HCT116 (cell line): ENCODE data around the gene TNFRSF25. TPM values are rescaled to one million over a fixed set of nuclear protein-coding genes. Genes with fewer than 3 reads are reported as not detected.

ENCODE experiments used
- ATAC-seq: fragments of 200-7000 bp; cut with Tn5 transposase; 2 replicates; pipeline ENCODE4 v1.9.1; 2020; ENCODE audit warnings: mild to moderate bottlenecking, moderate library complexity
- BruUV-seq: library from RNA; stranded (reverse); fragments of 400-500 nt; replicated peaks from 2 replicates; lab custom pipeline; 2021; lab: Mats Ljungman, UMichigan
- CTCF ChIA-PET: fragments of 300-600 bp; sonication (Branson Sonifier 250); formaldehyde crosslinking; loops from one replicate; lab custom pipeline; 2021; ENCODE audit warnings: antibody characterized with exemption; lab: Charles Lee
- POLR2A ChIA-PET: fragments of 300-600, 350-600 bp; sonication (Branson Sonifier 250); formaldehyde crosslinking; loops from one replicate; lab custom pipeline; 2021; ENCODE audit warnings: antibody characterized with exemption; lab: Charles Lee
- RAD21 ChIA-PET, 2 experiments: fragments of 300-600 bp; sonication (Branson Sonifier 250); formaldehyde crosslinking; loops; one replicate each; lab custom pipeline; 2023; ENCODE audit warnings: low total read pairs in 2 of 2; ENCODE audit not compliant: uncharacterized antibody in 2 of 2, unreplicated experiment in 2 of 2, low non-redundant PET in 1 of 2; lab: Charles Lee
- DNase-seq: peaks from one replicate; pipeline ENCODE4 v3.0.0-alpha.2; 2010; ENCODE audit warnings: low read depth, low spot score
- H2AFZ ChIP-seq: fragments of 200-600 bp; shearing (Covaris generic), sonication (generic); 2 replicates; pipeline ENCODE4 v1.6.1; 2017; ENCODE audit warnings: low read depth, mixed run types, mixed read lengths, antibody characterized with exemption, low read length; ENCODE audit not compliant: poor library complexity, severe bottlenecking
- H3K27ac ChIP-seq: 2 replicates; pipeline ENCODE4 v1.5.1; 2012; ENCODE audit warnings: low read depth, low read length
- H3K27me3 ChIP-seq: fragments of 200-600 bp; sonication (generic); 2 replicates; pipeline ENCODE4 v1.6.1; 2016; ENCODE audit warnings: mixed run types, low read length, mixed read lengths; ENCODE audit not compliant: insufficient read depth
- H3K36me3 ChIP-seq, 2 experiments: fragments of 200-500 bp in 1 of 2; fragments of 200-600 bp in 1 of 2; sonication (Bioruptor generic) in 1 of 2; sonication (generic) in 1 of 2; 2 replicates each; pipeline versions ENCODE4 v1.5.1 to v1.6.1; 2014 to 2016; ENCODE audit warnings: low read length in 2 of 2, inconsistent platforms in 1 of 2, mixed read lengths in 1 of 2, mixed run types in 1 of 2; ENCODE audit not compliant: insufficient read depth in 2 of 2, control insufficient read depth in 1 of 2
- H3K4me1 ChIP-seq, 2 experiments: fragments of 200-600 bp in 1 of 2; sonication (generic) in 1 of 2; 2 replicates each; pipeline versions ENCODE4 v1.5.1 to v1.6.1; 2012 to 2017; ENCODE audit warnings: low read length in 2 of 2, inconsistent platforms in 1 of 2, mild to moderate bottlenecking in 1 of 2, mixed read lengths in 1 of 2, mixed run types in 1 of 2, moderate library complexity in 1 of 2; ENCODE audit not compliant: insufficient read depth in 2 of 2, control insufficient read depth in 1 of 2
- H3K4me2 ChIP-seq: fragments of 200-600 bp; sonication (generic); 2 replicates; pipeline ENCODE4 v1.6.1; 2017; ENCODE audit warnings: mixed run types, low read length, mixed read lengths
- H3K4me3 ChIP-seq, 2 experiments: fragments of 200-600 bp in 1 of 2; sonication (generic) in 1 of 2; replicated peaks in 1 of 2; 2 replicates each; pipeline ENCODE4 v1.5.1; 2011 to 2016; ENCODE audit warnings: low read length in 2 of 2, control low read depth in 1 of 2, low read depth in 1 of 2, mild to moderate bottlenecking in 1 of 2, mixed read lengths in 1 of 2, mixed run types in 1 of 2
- H3K79me2 ChIP-seq: fragments of 200-600 bp; sonication (generic); 2 replicates; pipeline ENCODE4 v1.6.1; 2017; ENCODE audit warnings: mild to moderate bottlenecking, mixed run types, low read length, moderate library complexity, mixed read lengths; ENCODE audit not compliant: insufficient read depth
- H3K9ac ChIP-seq: fragments of 200-600 bp; sonication (generic); 2 replicates; pipeline ENCODE4 v1.6.1; 2016; ENCODE audit warnings: low read length, mixed read lengths
- H3K9me2 ChIP-seq: fragments of 200-600 bp; sonication (generic), shearing (Covaris generic); 2 replicates; pipeline ENCODE4 v1.6.1; 2017; ENCODE audit warnings: mixed run types, mild to moderate bottlenecking, moderate library complexity; ENCODE audit not compliant: insufficient read depth
- H3K9me3 ChIP-seq, 2 experiments: fragments of 200-500 bp in 1 of 2; fragments of 200-600 bp in 1 of 2; sonication (Bioruptor generic) in 1 of 2; sonication (generic) in 1 of 2; 2 replicates each; pipeline ENCODE4 v1.6.1; 2014 to 2017; ENCODE audit warnings: low read length in 2 of 2, mixed read lengths in 2 of 2, inconsistent platforms in 1 of 2, low read depth in 1 of 2, mild to moderate bottlenecking in 1 of 2, mixed run types in 1 of 2, moderate library complexity in 1 of 2; ENCODE audit not compliant: control insufficient read depth in 1 of 2, insufficient read depth in 1 of 2
- H4K20me1 ChIP-seq: fragments of 200-600 bp; sonication (generic), shearing (Covaris generic); 2 replicates; pipeline ENCODE4 v1.6.1; 2017; ENCODE audit warnings: mixed run types, mild to moderate bottlenecking, moderate library complexity; ENCODE audit not compliant: insufficient read depth
- ATF3 ChIP-seq: IDR thresholded peaks from 2 replicates; pipeline ENCODE4 v1.6.1; 2012
- CBX3 ChIP-seq: IDR thresholded peaks from 2 replicates; pipeline ENCODE4 v1.6.1; 2012; ENCODE audit warnings: low read depth
- FOSL1 ChIP-seq: IDR thresholded peaks from 2 replicates; pipeline ENCODE4 v1.6.1; 2012; ENCODE audit warnings: low read depth
- JUND ChIP-seq: IDR thresholded peaks from 2 replicates; pipeline ENCODE4 v1.6.1; 2012
- POLR2AphosphoS5 ChIP-seq: IDR thresholded peaks from 2 replicates; pipeline ENCODE4 v1.6.1; 2011; ENCODE audit warnings: mild to moderate bottlenecking, low read depth, low read length, moderate library complexity
- RAD21 ChIP-seq: IDR thresholded peaks from 2 replicates; pipeline ENCODE4 v1.6.1; 2012; ENCODE audit warnings: low read depth, mild to moderate bottlenecking
- SIN3A ChIP-seq: IDR thresholded peaks from 2 replicates; pipeline ENCODE4 v1.6.1; 2012; ENCODE audit warnings: low read depth
- ZBTB33 ChIP-seq: IDR thresholded peaks from 2 replicates; pipeline ENCODE4 v1.6.1; 2011; ENCODE audit warnings: mild to moderate bottlenecking, low read length, moderate library complexity; ENCODE audit not compliant: insufficient replicate concordance; ENCODE audit errors: extremely low read depth
- intact Hi-C: fragments of 100-400 bp; cut with micrococcal nuclease; formaldehyde crosslinking; loops from 2 replicates; pipeline ENCODE4 v1.10.0; 2022
- total RNA-seq: library from RNA; stranded (reverse); gene quantifications from one replicate; pipeline ENCODE4 v1.2.1, GENCODE V29; 2021; ENCODE audit not compliant: unreplicated experiment

The TNFRSF25 gene
- total RNA-seq, 1 experiment from 2014 or later, result 27.5 TPM

- no peak overlapping the region for H3K9ac ChIP-seq
- H3K4me2 ChIP-seq, result no peak overlapping the region
- H3K27me3 ChIP-seq, result no peaks in the 10 kb centered on the region
- ATAC-seq, result no peak
- POLR2A ChIA-PET, result interaction anchor here (0.6 kb wide), 1 partner anchor 51 kb away, joined by 4 read pairs; the partner anchor contains the start of gene ACOT7
- no peak overlapping the region for H3K27ac ChIP-seq
- TF ChIP-seq POLR2AphosphoS5 (no peak), JUND (no peak), SIN3A (no peak), ATF3 (no peak), FOSL1 (no peak), RAD21 (no peak), CBX3 (no peak), ZBTB33 (no peak)
- RAD21 ChIA-PET, result no interaction called here
- H3K9me3 ChIP-seq, result no peaks in the 10 kb centered on the region
- DNase-seq, result no peak
- H4K20me1 ChIP-seq, result no peaks in the 10 kb centered on the region
- CTCF ChIA-PET, result no interaction called here
- H3K4me1 ChIP-seq, result peaks cover 16 to 56% of the 10 kb centered on the region in 2 experiments
- no peak overlapping the region for H2AFZ ChIP-seq
- H3K79me2 ChIP-seq, result no peaks in the 10 kb centered on the region; the same call in 1 of the 2 replicates
- H3K36me3 ChIP-seq, result no peaks in the 10 kb centered on the region
- H3K9me2 ChIP-seq, result no peaks in the 10 kb centered on the region
- intact Hi-C loops, result loop anchor here (10.0 kb wide), 1 partner anchor 770 kb away; no protein-coding TSS in a partner anchor
- BruUV-seq, result no TSS peak
- H3K4me3 ChIP-seq, result no peak overlapping the region
Measured at GRCh38 chr1:6444377-6444776, 21.6 kb downstream of the TNFRSF25 start.
